Left ventricle myocardium inferior (tissue), 1 donor: Measurements from ENCODE around the gene TSR1. TPM values are rescaled to one million over a fixed set of nuclear protein-coding genes. Genes with fewer than 3 reads are reported as not detected.

Source experiments
- DNase-seq: peaks from one replicate; pipeline ENCODE4 v3.0.0-alpha.2; 2020
- H3K27ac ChIP-seq: fragments of 200-600 bp; replicated peaks from 2 replicates; pipeline ENCODE4 v1.8.0; 2021
- H3K27me3 ChIP-seq: fragments of 200-600 bp; 2 replicates; pipeline ENCODE4 v1.8.0; 2021; ENCODE audit warnings: low read depth
- H3K36me3 ChIP-seq: fragments of 200-600 bp; 2 replicates; pipeline ENCODE4 v1.8.0; 2021
- H3K4me1 ChIP-seq: fragments of 200-600 bp; 2 replicates; pipeline ENCODE4 v1.8.0; 2021
- H3K4me3 ChIP-seq: fragments of 200-600 bp; 2 replicates; pipeline ENCODE4 v1.8.0; 2021; ENCODE audit warnings: mild to moderate bottlenecking, moderate library complexity
- H3K9me3 ChIP-seq: fragments of 200-600 bp; replicated peaks from 2 replicates; pipeline ENCODE4 v1.8.0; 2021
- CTCF ChIP-seq: fragments of 200-600 bp; IDR thresholded peaks from 2 replicates; pipeline ENCODE4 v1.8.0; 2021; ENCODE audit warnings: antibody characterized with exemption, mild to moderate bottlenecking, borderline replicate concordance
- intact Hi-C: fragments of 100-400 bp; cut with micrococcal nuclease; formaldehyde crosslinking; loops from one replicate; pipeline ENCODE4 v1.11.0; 2022
- total RNA-seq: library from RNA; stranded (reverse); fragmentation: NEBNext Ultra II Directional; extraction: Animal tissue kit (Norgen Biotek cat#: 25700); gene quantifications from one replicate; pipeline ENCODE4 v1.2.1, GENCODE V29; 2021
- donor health status: DM: no; HTN: yes; CAD: no; lungs with severe emphysema.

Gene TSR1
- total RNA-seq, 1 donor from 2014 or later, result 19.0 TPM

GRCh38 chr17:2376107-2376506 is 39.9 kb upstream of the TSR1 start:
- no peaks in the 10 kb centered on the region for H3K27me3 ChIP-seq
- intact Hi-C loops, result no loop called here
- H3K9me3 ChIP-seq, result no peaks in the 10 kb centered on the region
- no peak overlapping the region for H3K4me3 ChIP-seq
- H3K36me3 ChIP-seq, result peaks cover 95% of the 10 kb centered on the region
- no peak for DNase-seq
- no peak overlapping the region for H3K27ac ChIP-seq
- TF ChIP-seq CTCF, result no peak
- H3K4me1 ChIP-seq, result no peaks in the 10 kb centered on the region

GRCh38 chr17:2375406-2375805 is 39.1 kb upstream of the TSR1 start:
- DNase-seq, result no peak
- TF ChIP-seq CTCF, result no peak
- no peak overlapping the region for H3K27ac ChIP-seq
- no peak overlapping the region for H3K4me3 ChIP-seq
- intact Hi-C loops, result no loop called here
- H3K4me1 ChIP-seq, result no peaks in the 10 kb centered on the region
- H3K27me3 ChIP-seq, result no peaks in the 10 kb centered on the region
- H3K36me3 ChIP-seq, result peaks cover 89% of the 10 kb centered on the region
- no peaks in the 10 kb centered on the region for H3K9me3 ChIP-seq

- intact Hi-C loops, result no loop called here
- Histone ChIP-seq H3K9me3 (no peaks in the 10 kb centered on the region), H3K36me3 (peaks cover 82% of the 10 kb centered on the region), H3K4me1 (peaks cover 5% of the 10 kb centered on the region), H3K27ac (no peak overlapping the region), H3K27me3 (no peaks in the 10 kb centered on the region), H3K4me3 (no peak overlapping the region)
- no peak for DNase-seq
- TF ChIP-seq CTCF, result no peak
Observed at GRCh38 chr17:2374549-2375285, 38.5 kb upstream of the TSR1 start.

- peaks cover 20% of the 10 kb centered on the region for H3K4me1 ChIP-seq
- no peaks in the 10 kb centered on the region for H3K9me3 ChIP-seq
- no peak for DNase-seq
- H3K36me3 ChIP-seq, result peaks cover 68% of the 10 kb centered on the region
- intact Hi-C loops, result no loop called here
- H3K4me3 ChIP-seq, result no peak overlapping the region
- no peak for TF ChIP-seq CTCF
- H3K27me3 ChIP-seq, result no peaks in the 10 kb centered on the region
- H3K27ac ChIP-seq, result no peak overlapping the region
Observed at GRCh38 chr17:2373179-2373578, 36.9 kb upstream of the TSR1 start.

- intact Hi-C loops, result no loop called here
- TF ChIP-seq CTCF, result no peak
- no peak for DNase-seq
- H3K36me3 ChIP-seq, result peaks cover 63% of the 10 kb centered on the region
- H3K27me3 ChIP-seq, result no peaks in the 10 kb centered on the region
- peaks cover 25% of the 10 kb centered on the region for H3K4me1 ChIP-seq
- no peak overlapping the region for H3K4me3 ChIP-seq
- no peaks in the 10 kb centered on the region for H3K9me3 ChIP-seq
- H3K27ac ChIP-seq, result no peak overlapping the region
Observed at GRCh38 chr17:2372681-2373080, 36.4 kb upstream of the TSR1 start.
